Gastrocnemius medialis (tissue), 4 donors: ENCODE measurements around the gene CHST5. TPM values are rescaled to one million over a fixed set of nuclear protein-coding genes. Genes with fewer than 3 reads are reported as not detected.

ENCODE experiments used
- ATAC-seq, 2 donors: fragments of 150-250 bp; one replicate each; pipeline ENCODE4 v1.9.1; 2016
- DNase-seq, 2 donors: peaks; one replicate each; pipeline ENCODE4 v3.0.0-alpha.2; 2019
- H3K27ac ChIP-seq, 4 donors: fragments of 200-600 bp; sonication (generic); 1 replicate in 1 of 4; 2 replicates in 3 of 4; pipeline ENCODE4 v1.5.1; 2016 to 2018; ENCODE audit warnings: mild to moderate bottlenecking in 2 of 4, moderate library complexity in 1 of 4
- H3K27me3 ChIP-seq, 3 donors: fragments of 200-600 bp; sonication (generic) in 2 of 3; 1 replicate in 1 of 3; 2 replicates in 2 of 3; pipeline versions ENCODE4 v1.5.1 to v1.6.0; 2016 to 2019; ENCODE audit warnings: mild to moderate bottlenecking in 1 of 3, moderate library complexity in 1 of 3
- H3K36me3 ChIP-seq, 2 donors: fragments of 200-600 bp; sonication (generic) in 1 of 2; one replicate each; pipeline ENCODE4 v1.5.1; 2017 to 2018
- H3K4me1 ChIP-seq, 2 donors: fragments of 200-600 bp; sonication (generic) in 1 of 2; one replicate each; pipeline ENCODE4 v1.5.1; 2016 to 2017; ENCODE audit warnings: mild to moderate bottlenecking in 2 of 2
- H3K4me3 ChIP-seq, 4 donors: fragments of 200-600 bp; sonication (generic) in 3 of 4; 1 replicate in 1 of 4; 2 replicates in 3 of 4; pipeline ENCODE4 v1.5.1; 2016 to 2019; ENCODE audit warnings: mild to moderate bottlenecking in 2 of 4
- H3K9me3 ChIP-seq, 3 donors: fragments of 200-600 bp; sonication (generic) in 2 of 3; 1 replicate in 1 of 3; 2 replicates in 2 of 3; pipeline ENCODE4 v1.5.1; 2016 to 2019
- CTCF ChIP-seq, 5 experiments: fragments of 450-650 bp in 3 of 5; fragments of 200-600 bp in 2 of 5; sonication (generic) in 2 of 5; IDR thresholded peaks in 4 of 5; conservative IDR thresholded peaks in 1 of 5; 1 replicate in 4 of 5; 2 replicates in 1 of 5; pipeline ENCODE4 v1.5.1; 2016 to 2019; ENCODE audit warnings: antibody characterized with exemption in 5 of 5, mild to moderate bottlenecking in 3 of 5, moderate library complexity in 3 of 5
- POLR2A ChIP-seq, 2 donors: fragments of 450-650 bp; IDR thresholded peaks; one replicate each; pipeline ENCODE4 v1.6.1; 2017; ENCODE audit warnings: antibody characterized with exemption in 2 of 2, mild to moderate bottlenecking in 2 of 2, moderate library complexity in 2 of 2
- in situ Hi-C, 4 donors: fragments of 200-750 bp; cut with MboI; loops; one replicate each; pipeline versions ENCODE4 v1.15.0 to v1.8.0; 2017; ENCODE audit warnings: low sequenced_read_pairs in 4 of 4
- intact Hi-C: fragments of 100-400 bp; cut with DNase I; formaldehyde crosslinking; loops from one replicate; pipeline ENCODE4 v1.15.1; 2023; ENCODE audit warnings: low total_unique reads
- total RNA-seq, 4 donors: library from RNA; depleted of rRNA; stranded (reverse); fragments of >200 nt; gene quantifications; one replicate each; pipeline versions ENCODE4 v1.1.0 to v1.2.3, GENCODE V29; 2016

The CHST5 gene
- total RNA-seq, 4 donors from 2014 or later, result 0.12 TPM; not detected in 3

- Histone ChIP-seq H3K27ac (no peak overlapping the region), H3K4me3 (no peak overlapping the region), H3K36me3 (no peaks in the 10 kb centered on the region), H3K27me3 (no peaks in the 10 kb centered on the region), H3K4me1 (peaks cover 0 to 6% of the 10 kb centered on the region in 2 donors), H3K9me3 (no peaks in the 10 kb centered on the region)
- TF ChIP-seq CTCF (IDR thresholded peaks at IDR 0.05 in 4 of 5, conservative IDR thresholded peaks at IDR 0.05 in 1 of 5), result no peak
- TF ChIP-seq POLR2A (IDR thresholded peaks at IDR 0.05), result no peak
- in situ Hi-C loops, result loop anchor here in 2 of 4 donors (5.0 to 10.0 kb wide), 2 partner anchors 42 to 49 kb away; partner anchors contain the start of gene TMEM170A (in 1 of the 2)
- intact Hi-C loops, result no loop called here
- no peak for ATAC-seq
- no peak for DNase-seq
Observed at GRCh38 chr16:75514296-75514695, 21.6 kb downstream of the CHST5 start.

- Histone ChIP-seq H3K27me3 (no peaks in the 10 kb centered on the region), H3K27ac (peak overlapping the region; percentile 24 to 74 (median 50)), H3K36me3 (no peaks in the 10 kb centered on the region), H3K4me1 (peaks cover 10 to 19% of the 10 kb centered on the region in 2 donors), H3K4me3 (peak overlapping the region in 1 of 4 donors; percentile 6), H3K9me3 (no peaks in the 10 kb centered on the region)
- no peak for TF ChIP-seq CTCF (IDR thresholded peaks at IDR 0.05 in 4 of 5, conservative IDR thresholded peaks at IDR 0.05 in 1 of 5)
- TF ChIP-seq POLR2A (IDR thresholded peaks at IDR 0.05), result no peak
- DNase-seq (peak; percentile 61 to 71), ATAC-seq (peak; percentile 89 to 95)
- in situ Hi-C loops, result no loop called here
- intact Hi-C loops, result no loop called here
Observed at GRCh38 chr16:75506574-75506973, 29.3 kb downstream of the CHST5 start.

- ATAC-seq, result no peak
- no peaks in the 10 kb centered on the region for H3K27me3 ChIP-seq
- peak overlapping the region; percentile 24 to 74 (median 50) for H3K27ac ChIP-seq
- H3K4me3 ChIP-seq, result peak overlapping the region in 1 of 4 donors; percentile 6
- peaks cover 10 to 21% of the 10 kb centered on the region in 2 donors for H3K4me1 ChIP-seq
- intact Hi-C loops, result no loop called here
- DNase-seq, result no peak
- no peaks in the 10 kb centered on the region for H3K9me3 ChIP-seq
- no peaks in the 10 kb centered on the region for H3K36me3 ChIP-seq
- TF ChIP-seq POLR2A (IDR thresholded peaks at IDR 0.05) (no peak), CTCF (IDR thresholded peaks at IDR 0.05 in 4 of 5, conservative IDR thresholded peaks at IDR 0.05 in 1 of 5) (no peak)
- in situ Hi-C loops, result no loop called here
Observed at GRCh38 chr16:75506107-75506506, 29.8 kb downstream of the CHST5 start.

GRCh38 chr16:75503801-75504200, 32.1 kb downstream of the CHST5 start:
- no peak for TF ChIP-seq CTCF (IDR thresholded peaks at IDR 0.05 in 4 of 5, conservative IDR thresholded peaks at IDR 0.05 in 1 of 5)
- TF ChIP-seq POLR2A (IDR thresholded peaks at IDR 0.05), result no peak
- Histone ChIP-seq H3K4me1 (peaks cover 10 to 21% of the 10 kb centered on the region in 2 donors), H3K27ac (no peak overlapping the region), H3K9me3 (no peaks in the 10 kb centered on the region), H3K4me3 (no peak overlapping the region), H3K27me3 (no peaks in the 10 kb centered on the region), H3K36me3 (no peaks in the 10 kb centered on the region)
- intact Hi-C loops (no loop called here), in situ Hi-C loops (no loop called here)
- DNase-seq (no peak), ATAC-seq (no peak)
